T-cell (primary cell): ENCODE results near the gene TNPO3. TPM values are rescaled to one million over a fixed set of nuclear protein-coding genes. Genes with fewer than 3 reads are reported as not detected.

ENCODE experiments used
- ATAC-seq, 4 experiments: fragments of 200-7000 bp in 3 of 4; fragments of 150-1000 bp in 1 of 4; cut with Tn5 transposase; replicated peaks in 1 of 4; 1 replicate in 3 of 4; 2 replicates in 1 of 4; pipeline ENCODE4 v1.10.0; 2021; ENCODE audit warnings: moderate library complexity in 3 of 4, mild to moderate bottlenecking in 2 of 4, moderate number of reproducible peaks in 1 of 4
- CTCF ChIA-PET, 2 donors: fragments of 300-600 bp; sonication (Branson Sonifier 250); formaldehyde crosslinking; loops; one replicate each; lab custom pipeline; 2022; ENCODE audit warnings: antibody characterized with exemption in 2 of 2; lab: Charles Lee
- POLR2A ChIA-PET, 2 donors: fragments of 300-600 bp; sonication (Branson Sonifier 250); formaldehyde crosslinking; loops; one replicate each; lab custom pipeline; 2022; ENCODE audit warnings: antibody characterized with exemption in 2 of 2; lab: Charles Lee
- DNase-seq, 35 experiments: peaks; one replicate each; pipeline versions ENCODE4 v3.0.0 to v3.0.0-alpha.2; 2013 to 2023
- H3K27ac ChIP-seq: one replicate; pipeline ENCODE4 v1.5.1; 2013; ENCODE audit warnings: low read length
- H3K27me3 ChIP-seq, 2 experiments: replicated peaks in 1 of 2; 1 replicate in 1 of 2; 2 replicates in 1 of 2; pipeline versions ENCODE4 v1.6.1 to v1.7.0; 2013; ENCODE audit warnings: low read length in 1 of 2, mixed read lengths in 1 of 2; ENCODE audit not compliant: control insufficient read depth in 2 of 2, insufficient read depth in 2 of 2; ENCODE audit errors: extremely low read depth in 1 of 2
- H3K36me3 ChIP-seq, 2 donors: 1 replicate in 1 of 2; 2 replicates in 1 of 2; pipeline versions ENCODE4 v1.6.1 to v1.7.0; 2013; ENCODE audit warnings: low read length in 1 of 2; ENCODE audit not compliant: control insufficient read depth in 2 of 2, insufficient read depth in 1 of 2; ENCODE audit errors: extremely low read depth in 1 of 2
- H3K4me1 ChIP-seq, 2 experiments: 1 replicate in 1 of 2; 2 replicates in 1 of 2; pipeline versions ENCODE4 v1.6.1 to v1.7.0; 2013; ENCODE audit warnings: low read length in 2 of 2, mixed read lengths in 1 of 2; ENCODE audit not compliant: insufficient read depth in 2 of 2, control insufficient read depth in 1 of 2; ENCODE audit errors: extremely low read depth in 1 of 2
- H3K4me3 ChIP-seq, 2 donors: 1 replicate in 1 of 2; 2 replicates in 1 of 2; pipeline versions ENCODE4 v1.5.1 to v1.7.0; 2013; ENCODE audit warnings: mild to moderate bottlenecking in 2 of 2, low read length in 1 of 2, moderate library complexity in 1 of 2; ENCODE audit not compliant: control insufficient read depth in 1 of 2; ENCODE audit errors: extremely low read depth in 1 of 2
- H3K9me3 ChIP-seq: 2 replicates; pipeline ENCODE4 v1.7.0; 2013
- H3K27ac Mint-ChIP-seq, 2 donors: one replicate each; pipeline ENCODE4 v1.8.0; 2020 to 2021; ENCODE audit warnings: mild to moderate bottlenecking in 2 of 2, mixed read lengths in 2 of 2
- H3K27me3 Mint-ChIP-seq, 2 donors: one replicate each; pipeline ENCODE4 v1.8.0; 2021 to 2022; ENCODE audit warnings: mixed read lengths in 2 of 2
- H3K36me3 Mint-ChIP-seq: one replicate; pipeline ENCODE4 v1.8.0; 2021; ENCODE audit warnings: mixed read lengths
- H3K4me1 Mint-ChIP-seq, 3 donors: one replicate each; pipeline ENCODE4 v1.8.0; 2020 to 2022; ENCODE audit warnings: mixed read lengths in 3 of 3, mild to moderate bottlenecking in 1 of 3
- H3K4me3 Mint-ChIP-seq, 3 donors: one replicate each; pipeline ENCODE4 v1.8.0; 2020 to 2022; ENCODE audit warnings: mild to moderate bottlenecking in 3 of 3, mixed read lengths in 3 of 3, moderate library complexity in 3 of 3
- H3K9me3 Mint-ChIP-seq, 3 donors: one replicate each; pipeline ENCODE4 v1.8.0; 2020 to 2022; ENCODE audit warnings: mixed read lengths in 3 of 3
- WGBS: methylation state at CpG from one replicate; pipeline ENCODE4 v1.1.5; 2013; ENCODE audit warnings: missing lambda C conversion rate; ENCODE audit not compliant: insufficient coverage; 5-methylcytosine and 5-hydroxymethylcytosine counted together
- total RNA-seq, 35 experiments: library from RNA in 6 of 35; stranded (reverse) in 6 of 35; fragments of 120-200 nt in 1 of 35; gene quantifications; one replicate each; pipeline versions ENCODE4 v1.2.1 to v1.2.4 and lab custom pipeline; 2013 to 2026

Gene TNPO3
- total RNA-seq, 5 donors from 2014 or later (not counting 1 experiment from before 2014, with no cell fraction given), result 26.5 to 39.9 (median 35.9) TPM

DNA sequence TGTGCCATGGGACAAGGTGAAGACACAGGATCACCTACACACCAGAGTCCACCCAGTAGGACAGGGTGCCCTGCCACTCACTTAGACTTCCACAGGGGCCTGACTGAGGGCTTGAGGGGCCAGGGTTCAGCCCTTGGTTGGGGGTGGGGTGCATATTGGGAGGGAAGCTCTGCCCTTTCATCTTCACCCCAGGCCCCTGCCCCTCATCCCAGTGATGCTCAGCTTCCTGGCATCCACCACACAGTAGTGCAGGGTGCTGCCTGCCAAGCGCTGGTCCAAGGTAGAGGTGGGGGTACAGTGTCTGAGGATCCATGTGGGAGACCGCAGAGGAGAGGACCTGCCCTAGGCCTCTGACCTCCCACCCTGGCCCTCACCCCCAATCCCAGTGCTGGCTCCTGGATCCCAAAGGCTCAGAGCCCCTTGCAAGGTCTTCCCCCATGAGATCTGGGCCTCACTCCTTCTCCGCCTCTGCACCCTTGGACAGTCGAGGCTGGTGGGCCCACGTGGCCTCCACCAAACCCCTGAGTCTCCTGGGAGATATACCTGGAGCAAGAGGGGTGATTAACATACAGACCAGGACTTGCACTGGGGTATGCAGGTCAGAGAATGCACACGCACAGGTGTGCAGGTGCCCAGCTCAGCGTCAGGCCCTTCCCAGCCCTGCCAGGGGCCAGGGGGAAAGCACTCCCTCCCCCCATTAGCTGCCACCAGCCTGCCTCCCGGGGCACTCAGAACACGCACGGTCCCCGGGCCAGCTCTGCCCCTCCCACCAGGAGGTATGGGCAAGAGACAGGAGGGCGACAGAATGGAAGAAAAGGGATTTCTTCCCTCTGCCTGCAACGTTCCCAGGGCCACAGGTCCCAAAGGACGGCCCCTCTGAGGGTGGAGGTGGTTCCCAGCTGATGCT is 125.8 kb downstream of the TNPO3 start:
- Histone ChIP-seq H3K27ac (no peak overlapping the region), H3K36me3 (no peaks in the 10 kb centered on the region), H3K27me3 (peaks cover 0 to 20% of the 10 kb centered on the region in 2 experiments), H3K9me3 (no peaks in the 10 kb centered on the region), H3K4me3 (no peak overlapping the region), H3K4me1 (peaks cover 7 to 18% of the 10 kb centered on the region in 2 experiments)
- Mint-ChIP-seq H3K4me3 (no peak overlapping the region), H3K4me1 (peaks cover 11 to 19% (median 13%) of the 10 kb centered on the region in 3 donors), H3K27ac (no peak overlapping the region), H3K27me3 (peaks cover 0 to 3% of the 10 kb centered on the region in 2 donors), H3K9me3 (no peaks in the 10 kb centered on the region), H3K36me3 (no peaks in the 10 kb centered on the region)
- DNase-seq, result no peak
- WGBS, result 70% methylated on average over 2 of the region's 14 CpGs
- ChIA-PET POLR2A (no interaction called here), CTCF (interaction anchor here in 1 of 2 donors (0.6 kb wide), 1 partner anchor 122 kb away, joined by 3 read pairs; no protein-coding TSS in a partner anchor)
- ATAC-seq, result no peak

- ATAC-seq, result no peak
- Histone ChIP-seq H3K4me3 (no peak overlapping the region), H3K27ac (no peak overlapping the region), H3K27me3 (peaks cover 0 to 23% of the 10 kb centered on the region in 2 experiments), H3K9me3 (no peaks in the 10 kb centered on the region), H3K36me3 (no peaks in the 10 kb centered on the region), H3K4me1 (peaks cover 5 to 11% of the 10 kb centered on the region in 2 experiments)
- Mint-ChIP-seq H3K36me3 (no peaks in the 10 kb centered on the region), H3K27ac (no peak overlapping the region), H3K4me3 (no peak overlapping the region), H3K27me3 (peaks cover 1 to 4% of the 10 kb centered on the region in 2 donors), H3K4me1 (peaks cover 7 to 13% (median 9%) of the 10 kb centered on the region in 3 donors), H3K9me3 (no peaks in the 10 kb centered on the region)
- POLR2A ChIA-PET, result no interaction called here
- no peak for DNase-seq
- WGBS, result 98% methylated on average over 7 of the region's 8 CpGs
- CTCF ChIA-PET, result no interaction called here
Measured at GRCh38 chr7:128928159-128928813, 126.6 kb downstream of the TNPO3 start.

- no peaks in the 10 kb centered on the region for H3K4me1 Mint-ChIP-seq
- peaks cover 5 to 22% of the 10 kb centered on the region in 2 donors for H3K27me3 Mint-ChIP-seq
- ChIA-PET POLR2A (interaction anchor here in 1 of 2 donors (0.6 kb wide), 1 partner anchor 1117 kb away, joined by 4 read pairs; no protein-coding TSS in a partner anchor), CTCF (no interaction called here)
- H3K36me3 Mint-ChIP-seq, result no peaks in the 10 kb centered on the region
- no peak overlapping the region for H3K4me3 Mint-ChIP-seq
- no peaks in the 10 kb centered on the region for H3K4me1 ChIP-seq
- H3K27me3 ChIP-seq, result peaks cover 0 to 42% of the 10 kb centered on the region in 2 experiments
- no peaks in the 10 kb centered on the region for H3K36me3 ChIP-seq
- H3K4me3 ChIP-seq, result no peak overlapping the region
- DNase-seq (no peak), ATAC-seq (no peak)
- H3K9me3 ChIP-seq, result no peaks in the 10 kb centered on the region
- 97% methylated on average over 4 of the region's 8 CpGs for WGBS
- H3K27ac ChIP-seq, result no peak overlapping the region
- H3K9me3 Mint-ChIP-seq, result no peaks in the 10 kb centered on the region
- no peak overlapping the region for H3K27ac Mint-ChIP-seq
Measured at GRCh38 chr7:128924707-128925588, 130.0 kb downstream of the TNPO3 start.

DNA sequence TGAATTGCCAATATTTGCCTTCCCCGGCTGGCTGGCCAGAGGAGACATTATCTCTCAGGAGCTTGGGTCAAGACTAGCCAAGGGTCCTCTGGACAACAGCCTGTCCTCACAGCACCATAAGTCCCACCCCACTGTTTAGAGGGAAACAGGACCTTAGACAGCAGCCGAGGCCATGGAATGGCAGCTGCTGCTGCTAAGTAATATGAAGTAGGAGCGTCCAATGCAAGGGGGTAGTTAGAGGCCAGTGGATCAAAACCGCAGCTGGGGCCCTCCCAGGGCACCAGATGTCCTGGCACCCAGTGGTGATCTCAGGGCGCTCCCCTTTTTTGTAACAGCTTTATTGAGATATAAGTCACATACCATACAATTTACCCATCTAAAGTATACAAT is 131.5 kb downstream of the TNPO3 start:
- Mint-ChIP-seq H3K9me3 (no peaks in the 10 kb centered on the region), H3K4me3 (no peak overlapping the region), H3K27ac (no peak overlapping the region), H3K27me3 (peaks cover 15 to 27% of the 10 kb centered on the region in 2 donors), H3K36me3 (no peaks in the 10 kb centered on the region), H3K4me1 (peaks cover 0 to 4% (median 0%) of the 10 kb centered on the region in 3 donors)
- no peaks in the 10 kb centered on the region for H3K36me3 ChIP-seq
- 82% methylated on average over 2 of the region's 5 CpGs for WGBS
- no peaks in the 10 kb centered on the region for H3K4me1 ChIP-seq
- no peak overlapping the region for H3K4me3 ChIP-seq
- POLR2A ChIA-PET, result no interaction called here
- ATAC-seq (no peak), DNase-seq (no peak)
- H3K27ac ChIP-seq, result no peak overlapping the region
- CTCF ChIA-PET, result no interaction called here
- H3K9me3 ChIP-seq, result no peaks in the 10 kb centered on the region
- H3K27me3 ChIP-seq, result peaks cover 0 to 31% of the 10 kb centered on the region in 2 experiments

DNA sequence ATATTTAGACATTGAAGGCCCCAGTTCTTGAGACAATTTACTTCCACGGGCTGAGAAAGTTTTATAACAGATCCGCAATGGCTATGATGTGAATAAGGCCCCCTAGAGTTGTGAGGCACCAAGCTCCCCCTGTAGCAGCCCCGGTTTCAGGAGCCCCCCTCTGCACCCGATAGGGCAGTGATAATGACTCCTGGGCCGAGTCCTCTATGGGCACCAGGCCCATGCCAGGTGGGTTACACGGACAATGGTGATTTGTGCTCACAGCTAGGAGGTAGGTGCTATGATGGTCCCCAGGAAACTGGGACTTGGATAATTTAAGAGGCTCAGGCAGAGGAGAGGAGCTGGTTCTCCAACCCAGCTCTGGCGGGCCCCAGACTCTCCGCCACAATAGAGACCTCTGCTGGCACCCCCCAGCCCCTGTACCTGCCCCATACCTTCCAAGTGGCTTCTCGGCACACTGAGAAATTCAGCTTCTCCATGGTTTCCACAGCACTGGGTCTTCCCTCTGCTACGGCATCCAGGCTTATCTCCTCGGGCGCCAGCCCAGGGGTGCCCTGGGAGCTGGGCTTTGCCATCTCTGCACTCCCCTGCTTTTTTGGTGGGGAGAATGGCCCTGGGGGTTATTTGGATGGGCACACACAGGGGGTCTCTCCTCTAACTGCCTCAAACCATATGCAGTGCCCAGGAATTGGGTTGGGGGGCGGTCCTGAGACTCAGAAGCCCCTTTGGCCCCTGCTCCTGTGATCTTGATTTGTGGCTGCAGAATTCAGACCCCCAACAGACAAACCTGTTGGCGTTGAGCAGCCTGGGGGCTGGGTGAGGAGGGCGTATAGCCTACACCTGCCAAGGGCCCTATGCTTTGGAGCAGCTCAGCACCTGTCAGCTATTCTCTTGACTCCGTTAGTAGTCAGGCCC is 132.2 kb downstream of the TNPO3 start:
- H3K4me1 Mint-ChIP-seq, result peaks cover 0 to 4% (median 0%) of the 10 kb centered on the region in 3 donors
- no peaks in the 10 kb centered on the region for H3K9me3 ChIP-seq

More for the DNA sequence above, 132.2 kb downstream of the TNPO3 start:
- Histone ChIP-seq H3K27me3 (peaks cover 0 to 29% of the 10 kb centered on the region in 2 experiments), H3K27ac (no peak overlapping the region), H3K36me3 (no peaks in the 10 kb centered on the region), H3K4me3 (no peak overlapping the region), H3K4me1 (no peaks in the 10 kb centered on the region)
- CTCF ChIA-PET, result no interaction called here
- no peak overlapping the region for H3K4me3 Mint-ChIP-seq
- WGBS, result 87% methylated on average over 9 of the region's 16 CpGs
- no peaks in the 10 kb centered on the region for H3K36me3 Mint-ChIP-seq
- no peaks in the 10 kb centered on the region for H3K9me3 Mint-ChIP-seq
- no peak overlapping the region for H3K27ac Mint-ChIP-seq
- POLR2A ChIA-PET, result no interaction called here
- peaks cover 18 to 32% of the 10 kb centered on the region in 2 donors for H3K27me3 Mint-ChIP-seq
- ATAC-seq (no peak), DNase-seq (no peak)
